ENCODE results near the gene NUDT14. TPM values are rescaled to one million over a fixed set of nuclear protein-coding genes. Genes with fewer than 3 reads are reported as not detected.

Gene NUDT14
- total RNA-seq, 6 experiments from 2014 or later = 9.0 to 27.4 (median 11.4) TPM

- ATAC-seq = no peak
- intact Hi-C loops (cut with DNase I) = no loop called here
- Histone ChIP-seq H3K4me3 (no peak overlapping the region), H3K4me1 (no peaks in the 10 kb centered on the region), H3K36me3 (peaks cover 0 to 12% (median 1%) of the 10 kb centered on the region in 4 donors), H3K27me3 (no peaks in the 10 kb centered on the region), H3K27ac (no peak overlapping the region), H3K9me3 (no peaks in the 10 kb centered on the region)
- 100% methylated on average over 1 of the region's 10 CpGs for WGBS (ENCODE audit: insufficient coverage, low coverage, low lambda C conversion rate, missing lambda C conversion rate)
- TF ChIP-seq POLR2A (IDR thresholded peaks at IDR 0.05) (no peak), CTCF (IDR thresholded peaks at IDR 0.05) (no peak)
- peak in 1 of 3 donors; percentile 21 for DNase-seq
Observed at GRCh38 chr14:105226198-105226597, 45.1 kb upstream of the NUDT14 start.

- TF ChIP-seq CTCF (IDR thresholded peaks at IDR 0.05) (no peak), POLR2A (IDR thresholded peaks at IDR 0.05) (no peak)
- ATAC-seq (no peak), DNase-seq (peak in 2 of 3 donors; percentile 24 to 42)
- peaks cover 0 to 12% (median 1%) of the 10 kb centered on the region in 4 donors for H3K36me3 ChIP-seq
- 100% methylated on average over 1 of the region's 11 CpGs for WGBS (ENCODE audit: insufficient coverage, low coverage, low lambda C conversion rate, missing lambda C conversion rate)
- H3K27ac ChIP-seq = no peak overlapping the region
- H3K4me1 ChIP-seq = no peaks in the 10 kb centered on the region
- intact Hi-C loops (cut with DNase I) = no loop called here
- no peaks in the 10 kb centered on the region for H3K27me3 ChIP-seq
- H3K9me3 ChIP-seq = no peaks in the 10 kb centered on the region
- H3K4me3 ChIP-seq = no peak overlapping the region
Observed at GRCh38 chr14:105224845-105225570, 43.9 kb upstream of the NUDT14 start.

- intact Hi-C loops (cut with DNase I) = no loop called here
- Histone ChIP-seq H3K9me3 (no peaks in the 10 kb centered on the region), H3K27ac (no peak overlapping the region), H3K4me3 (no peak overlapping the region), H3K4me1 (no peaks in the 10 kb centered on the region), H3K27me3 (no peaks in the 10 kb centered on the region), H3K36me3 (peaks cover 0 to 12% (median 1%) of the 10 kb centered on the region in 4 donors)
- ATAC-seq (peak in 1 of 4 donors; percentile 51), DNase-seq (peak in 2 of 3 donors; percentile 19 to 44)
- TF ChIP-seq POLR2A (IDR thresholded peaks at IDR 0.05) = no peak
- TF ChIP-seq CTCF (IDR thresholded peaks at IDR 0.05) = no peak
- 77% methylated on average over 15 of the region's 15 CpGs for WGBS (ENCODE audit: insufficient coverage, low coverage, low lambda C conversion rate, missing lambda C conversion rate)
Observed at GRCh38 chr14:105223770-105224544, 42.8 kb upstream of the NUDT14 start.

- ATAC-seq = no peak
- Histone ChIP-seq H3K9me3 (no peaks in the 10 kb centered on the region), H3K36me3 (peaks cover 0 to 12% (median 3%) of the 10 kb centered on the region in 4 donors), H3K4me3 (no peak overlapping the region), H3K4me1 (no peaks in the 10 kb centered on the region), H3K27ac (no peak overlapping the region), H3K27me3 (no peaks in the 10 kb centered on the region)
- peak in 1 of 3 donors; percentile 2 for DNase-seq
- intact Hi-C loops (cut with DNase I) = no loop called here
- TF ChIP-seq POLR2A (IDR thresholded peaks at IDR 0.05) = no peak
- TF ChIP-seq CTCF (IDR thresholded peaks at IDR 0.05) = no peak
- WGBS (ENCODE audit: insufficient coverage, low coverage, low lambda C conversion rate, missing lambda C conversion rate) = 91% methylated on average over 14 of the region's 16 CpGs
Observed at GRCh38 chr14:105223260-105223659, 42.1 kb upstream of the NUDT14 start.
